SKM-1 (cell line): ENCODE data around the gene TMEM187.
A peak's percentile ranks its signal among the peaks of the same experiment; 100 is the strongest.

Experiments used
- DNase-seq: peaks from one replicate; lab custom pipeline; 2025; ENCODE audit not compliant: unreplicated experiment; lab: John Stamatoyannopoulos, UW

TMEM187 gene

GRCh38 chrX:153972368-153973126 lies at the start of gene TMEM187:
TSS of gene TMEM187 (plus strand) at chrX:153972754. CDS start at chrX:153982063, 9,309 bp downstream.
- DNase-seq = peak; percentile 47

GRCh38 chrX:153922932-153923857 lies 49.4 kb upstream of the TMEM187 start:
- DNase-seq = no peak

- no peak for DNase-seq
Observed at GRCh38 chrX:153924149-153924861, 48.2 kb upstream of the TMEM187 start.

GRCh38 chrX:153925387-153925738 lies 47.2 kb upstream of the TMEM187 start:
- DNase-seq = no peak

GRCh38 chrX:153925739-153926551 lies 46.6 kb upstream of the TMEM187 start, which contains the start of gene ARHGAP4:
TSS of gene ARHGAP4 (minus strand) at chrX:153926264. CDS start at chrX:153926202, 62 bp downstream.
- DNase-seq = no peak

- no peak for DNase-seq
Observed at GRCh38 chrX:153926552-153926857, 46.0 kb upstream of the TMEM187 start.

- DNase-seq = peak; percentile 83
Observed at GRCh38 chrX:153926858-153927671, 45.5 kb upstream of the TMEM187 start.

- DNase-seq = no peak
Observed at GRCh38 chrX:153927672-153927921, 45.0 kb upstream of the TMEM187 start.

GRCh38 chrX:153927922-153928760 lies 44.4 kb upstream of the TMEM187 start:
- peak; percentile 74 for DNase-seq

GRCh38 chrX:153928846-153929245 lies 43.7 kb upstream of the TMEM187 start:
- DNase-seq = no peak

- no peak for DNase-seq
Observed at GRCh38 chrX:153929576-153929975, 43.0 kb upstream of the TMEM187 start.

- DNase-seq = no peak
Observed at GRCh38 chrX:153930011-153930910, 42.3 kb upstream of the TMEM187 start.

GRCh38 chrX:153931151-153931550 lies 41.4 kb upstream of the TMEM187 start:
- no peak for DNase-seq

GRCh38 chrX:153931748-153932147 lies 40.8 kb upstream of the TMEM187 start:
- no peak for DNase-seq

- DNase-seq = no peak
Observed at GRCh38 chrX:153932220-153932915, 40.2 kb upstream of the TMEM187 start.

GRCh38 chrX:153933748-153934147 lies 38.8 kb upstream of the TMEM187 start:
- no peak for DNase-seq

- DNase-seq = no peak
Observed at GRCh38 chrX:153934148-153934761, 38.3 kb upstream of the TMEM187 start.
